Measurements from ENCODE around the gene FMNL2.

Gene FMNL2

DNA sequence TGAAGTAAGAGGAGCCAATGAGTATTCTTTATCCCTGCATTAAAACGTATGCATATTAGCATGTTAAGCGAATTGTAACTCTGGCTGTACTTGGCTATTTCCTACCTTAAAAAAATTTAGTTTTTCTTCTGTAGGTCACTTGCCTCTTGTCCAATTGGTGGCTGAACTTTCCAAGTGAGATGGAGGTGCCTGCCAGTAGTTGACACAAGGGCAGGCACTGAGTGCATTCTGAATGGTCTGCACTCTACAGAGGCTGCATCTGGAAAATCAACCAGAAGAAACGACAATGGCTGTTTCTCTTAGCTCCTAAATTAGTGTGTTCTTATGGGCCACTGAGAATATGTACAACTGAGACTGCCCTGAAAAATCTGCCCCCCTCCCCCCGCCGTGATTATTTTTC is 221.5 kb downstream of the FMNL2 start:
- no peak overlapping the region for H3K4me3 ChIP-seq
- no peak overlapping the region for H3K27ac ChIP-seq
- TF ChIP-seq, protein P1, sequence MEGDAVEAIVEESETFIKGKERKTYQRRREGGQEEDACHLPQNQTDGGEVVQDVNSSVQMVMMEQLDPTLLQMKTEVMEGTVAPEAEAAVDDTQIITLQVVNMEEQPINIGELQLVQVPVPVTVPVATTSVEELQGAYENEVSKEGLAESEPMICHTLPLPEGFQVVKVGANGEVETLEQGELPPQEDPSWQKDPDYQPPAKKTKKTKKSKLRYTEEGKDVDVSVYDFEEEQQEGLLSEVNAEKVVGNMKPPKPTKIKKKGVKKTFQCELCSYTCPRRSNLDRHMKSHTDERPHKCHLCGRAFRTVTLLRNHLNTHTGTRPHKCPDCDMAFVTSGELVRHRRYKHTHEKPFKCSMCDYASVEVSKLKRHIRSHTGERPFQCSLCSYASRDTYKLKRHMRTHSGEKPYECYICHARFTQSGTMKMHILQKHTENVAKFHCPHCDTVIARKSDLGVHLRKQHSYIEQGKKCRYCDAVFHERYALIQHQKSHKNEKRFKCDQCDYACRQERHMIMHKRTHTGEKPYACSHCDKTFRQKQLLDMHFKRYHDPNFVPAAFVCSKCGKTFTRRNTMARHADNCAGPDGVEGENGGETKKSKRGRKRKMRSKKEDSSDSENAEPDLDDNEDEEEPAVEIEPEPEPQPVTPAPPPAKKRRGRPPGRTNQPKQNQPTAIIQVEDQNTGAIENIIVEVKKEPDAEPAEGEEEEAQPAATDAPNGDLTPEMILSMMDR (IDR thresholded peaks at IDR 0.05), result no peak
- no peak for DNase-seq (ENCODE audit: low spot score)

DNA sequence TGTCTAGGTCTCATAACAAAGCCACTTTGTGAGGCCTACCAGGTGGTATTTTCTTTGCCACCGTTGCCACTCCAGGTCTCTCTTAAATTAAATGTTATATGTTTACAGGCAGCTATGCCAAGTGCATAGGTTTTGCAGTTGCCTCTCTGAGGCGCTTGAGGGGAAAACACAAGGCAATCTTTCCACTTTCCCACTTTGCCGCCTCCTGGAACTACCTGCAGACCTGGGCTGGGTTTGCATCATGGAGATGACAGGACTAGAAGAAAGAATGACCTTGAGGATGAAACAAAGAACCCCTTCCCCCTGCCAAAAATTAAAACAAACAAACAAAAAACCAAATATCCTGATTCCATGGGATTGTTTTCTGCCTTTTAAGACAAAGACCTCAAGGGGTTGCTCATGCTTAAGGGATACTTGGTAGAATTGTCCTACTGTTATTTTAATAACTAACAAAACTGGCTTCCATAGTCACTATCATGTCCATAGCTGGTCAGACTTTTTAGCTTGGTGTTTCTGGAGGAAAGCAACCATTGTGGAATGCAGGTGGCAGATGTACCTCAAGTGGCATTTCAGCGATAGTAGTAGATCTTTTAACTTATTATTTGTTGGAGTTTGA is 222.4 kb downstream of the FMNL2 start:
- TF ChIP-seq, protein P1 (IDR thresholded peaks at IDR 0.05), result no peak
- H3K27ac ChIP-seq, result no peak overlapping the region
- DNase-seq (ENCODE audit: low spot score), result no peak

GRCh38 chr2:152558158-152558984 is 223.4 kb downstream of the FMNL2 start:
- TF ChIP-seq, protein P1 (IDR thresholded peaks at IDR 0.05), result no peak
- no peak for DNase-seq (ENCODE audit: low spot score)
- no peak overlapping the region for H3K4me3 ChIP-seq
- no peak overlapping the region for H3K27ac ChIP-seq

More for the DNA sequence above, 222.4 kb downstream of the FMNL2 start:
- H3K4me3 ChIP-seq, result no peak overlapping the region

GRCh38 chr2:152559008-152559407 is 224.0 kb downstream of the FMNL2 start:
- no peak overlapping the region for H3K4me3 ChIP-seq
- TF ChIP-seq, protein P1 (IDR thresholded peaks at IDR 0.05), result no peak
- no peak overlapping the region for H3K27ac ChIP-seq
- no peak for DNase-seq (ENCODE audit: low spot score)

DNA sequence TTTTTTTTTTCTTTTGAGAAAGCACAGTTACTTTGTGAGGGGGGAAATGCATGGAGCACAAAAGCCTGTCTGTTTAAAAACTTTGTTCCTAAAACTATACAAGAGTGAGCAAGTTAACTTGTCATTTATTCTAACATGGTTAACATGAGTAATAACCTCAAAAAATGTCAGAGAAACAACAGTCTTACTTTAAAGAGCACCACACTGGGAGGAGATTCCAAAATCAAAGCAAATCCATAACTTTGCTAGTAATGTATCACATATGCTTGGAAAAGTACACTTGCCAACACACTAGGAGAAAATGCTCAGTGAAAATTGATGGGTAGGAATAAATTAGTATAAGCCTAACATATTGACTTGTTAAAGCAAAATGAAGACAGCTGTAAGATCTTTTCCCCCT is 225.2 kb downstream of the FMNL2 start:
- no peak for DNase-seq (ENCODE audit: low spot score)
- H3K27ac ChIP-seq, result no peak overlapping the region
- no peak overlapping the region for H3K4me3 ChIP-seq
- TF ChIP-seq, protein P1 (IDR thresholded peaks at IDR 0.05), result no peak

- no peak overlapping the region for H3K27ac ChIP-seq
- TF ChIP-seq, protein P1 (IDR thresholded peaks at IDR 0.05), result no peak
- no peak for DNase-seq (ENCODE audit: low spot score)
- no peak overlapping the region for H3K4me3 ChIP-seq
Observed at GRCh38 chr2:152560873-152561595, 226.1 kb downstream of the FMNL2 start.
